GM21367 (cell line): ENCODE data around the gene COTL1.
"Not testable (repeated sequence)": the region's sequence is repeated elsewhere in the genome, so short reads cannot be mapped to it uniquely, and the experiment has no call there.

Source experiments
- ATAC-seq: cut with Tn5 transposase; IDR thresholded peaks from one replicate; pipeline ENCODE4 v1.9.1; 2021; ENCODE audit not compliant: unreplicated experiment

The COTL1 gene

DNA sequence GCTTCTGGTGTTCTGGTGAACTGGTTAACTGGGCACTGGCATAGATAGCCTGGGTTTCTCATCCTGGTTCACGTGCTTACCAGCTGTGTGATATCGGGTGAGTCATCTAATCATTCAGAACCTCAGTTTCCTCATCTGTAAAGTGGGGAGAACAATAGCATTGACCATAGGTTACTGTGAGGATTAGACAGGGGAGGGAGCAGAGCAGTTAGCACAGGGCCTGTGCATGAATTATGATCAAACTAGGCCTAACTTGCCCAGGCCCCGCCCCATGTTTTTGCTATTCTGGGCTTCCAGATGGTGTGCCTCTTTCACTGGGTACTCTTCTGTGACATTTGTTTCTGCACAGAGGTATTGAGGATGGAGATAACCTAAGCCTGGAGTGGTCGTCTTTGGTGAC, 25.8 kb upstream of the COTL1 start:
- no peak for ATAC-seq

GRCh38 chr16:84643180-84643583, 25.3 kb upstream of the COTL1 start:
- ATAC-seq, result no peak

DNA sequence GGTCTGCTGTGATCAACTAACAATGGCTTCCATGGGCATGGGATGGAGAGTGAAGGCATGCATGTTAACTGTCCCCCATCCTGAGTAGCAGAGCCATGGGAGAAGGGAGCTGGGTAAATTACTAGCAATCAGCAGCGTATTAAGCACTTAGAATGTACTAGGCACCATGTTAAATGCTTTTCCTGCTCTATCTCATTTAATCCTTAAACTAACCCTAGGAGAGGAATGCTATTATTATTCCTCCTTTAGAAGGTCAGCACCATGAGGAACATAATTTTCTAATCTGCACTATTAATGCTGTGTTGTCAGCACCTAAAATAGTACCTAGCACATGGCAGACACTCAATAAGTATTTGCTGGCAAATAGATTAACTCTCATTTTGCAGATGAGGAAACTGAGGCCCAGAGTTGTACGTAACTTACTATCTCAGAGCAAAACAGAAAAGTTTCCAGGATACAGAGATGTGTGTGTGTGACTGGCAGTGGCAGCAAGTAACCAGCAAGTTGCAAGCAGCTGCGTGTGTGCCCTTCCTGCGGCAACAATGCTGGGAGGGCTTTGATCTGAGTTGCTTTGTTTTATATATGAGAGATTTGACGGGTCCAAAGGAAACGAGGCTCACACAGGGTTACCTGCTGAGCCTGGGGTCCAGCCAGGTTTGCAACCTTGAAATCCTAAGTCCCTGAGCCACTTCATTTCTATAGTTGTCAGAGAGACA, 23.9 kb upstream of the COTL1 start:
- ATAC-seq, result no peak

GRCh38 chr16:84640145-84640544, 22.3 kb upstream of the COTL1 start:
- no peak for ATAC-seq

DNA sequence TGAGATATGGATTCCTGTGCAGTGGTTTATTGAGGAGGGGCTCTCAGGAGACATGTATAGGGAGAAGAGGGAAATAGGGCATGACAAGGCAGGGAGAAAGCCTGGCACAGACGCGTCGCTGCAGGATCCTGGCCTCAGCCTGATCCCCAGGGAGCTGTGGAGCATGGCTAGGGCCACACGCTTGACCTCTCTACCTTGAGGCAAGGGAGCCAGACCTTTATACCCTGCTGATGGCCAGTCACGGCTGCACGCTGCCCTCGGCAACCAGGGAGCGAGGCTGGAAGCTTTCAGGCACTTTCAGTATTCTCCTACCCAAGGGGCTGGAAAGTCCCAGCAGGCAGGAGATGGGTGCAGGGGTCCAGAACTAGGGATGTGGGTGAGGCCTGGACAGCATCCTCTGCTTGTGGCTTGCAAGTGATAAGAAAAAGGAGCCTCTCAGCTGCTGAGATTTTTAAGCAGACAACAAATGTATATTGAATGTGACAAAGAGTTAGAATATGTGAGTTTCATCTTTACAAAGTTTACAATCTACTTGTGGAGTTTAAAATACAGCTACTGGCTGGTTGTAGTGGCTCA, 20.4 kb upstream of the COTL1 start:
- ATAC-seq, result no peak

GRCh38 chr16:84637709-84638108, 19.8 kb upstream of the COTL1 start:
- ATAC-seq, result no peak

DNA sequence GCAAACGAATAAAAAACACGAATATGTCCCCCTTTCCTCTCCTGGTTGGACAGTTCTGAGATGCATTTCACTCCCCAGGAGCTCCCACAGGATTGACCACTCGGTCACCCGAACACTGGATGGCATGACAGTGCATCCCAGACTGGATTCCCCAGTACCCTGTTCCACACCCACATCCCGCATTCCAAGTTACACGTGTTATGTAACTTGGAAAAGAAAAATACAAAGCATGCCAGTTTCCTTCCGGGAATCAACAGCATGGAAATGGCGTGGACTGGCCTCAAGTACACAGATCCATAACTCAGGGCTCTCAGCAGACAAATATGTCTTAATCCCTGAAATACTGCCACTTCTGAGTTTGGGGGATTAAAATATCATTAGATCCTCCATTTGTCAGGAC, 17.8 kb upstream of the COTL1 start:
- ATAC-seq, result no peak

- ATAC-seq, result no peak
Observed at GRCh38 chr16:84633622-84634021, 15.7 kb upstream of the COTL1 start.

- ATAC-seq, result not testable (repeated sequence)
Observed at GRCh38 chr16:84632862-84633261, 15.0 kb upstream of the COTL1 start.

DNA sequence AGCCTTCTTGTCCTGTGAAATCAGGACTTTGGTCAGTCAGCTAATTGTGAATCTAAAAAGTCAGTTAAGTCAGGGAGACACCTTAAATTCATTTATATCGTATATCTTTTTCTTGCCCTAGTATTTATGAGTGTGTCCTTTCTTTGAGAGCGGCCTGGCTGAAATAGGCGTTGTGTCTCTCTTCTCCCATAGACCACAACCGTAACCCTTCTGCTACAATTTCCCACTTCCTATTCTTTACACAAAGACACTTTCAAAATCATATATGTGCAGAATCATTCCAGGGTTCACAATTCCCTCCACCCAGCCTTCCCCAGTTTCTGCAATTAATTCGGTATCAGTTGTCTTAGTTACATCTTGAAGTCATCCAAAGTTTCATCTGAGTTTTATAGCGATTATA, 14.0 kb upstream of the COTL1 start:
- no peak for ATAC-seq

DNA sequence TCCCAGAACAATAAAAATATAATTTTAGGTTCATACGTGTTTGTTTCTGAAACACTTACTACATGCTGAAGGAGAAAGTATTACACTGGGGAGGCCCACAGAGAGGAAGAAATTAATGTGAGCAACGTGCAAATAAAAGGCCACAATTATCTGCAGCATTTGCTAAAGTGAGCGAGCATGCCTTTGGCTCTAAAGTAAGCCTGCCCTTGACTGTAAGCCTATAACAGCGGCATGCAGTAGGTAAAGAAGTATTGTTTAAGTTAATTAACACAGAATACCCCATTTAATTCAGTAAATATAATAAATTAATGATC, 13.2 kb upstream of the COTL1 start:
- no peak for ATAC-seq

DNA sequence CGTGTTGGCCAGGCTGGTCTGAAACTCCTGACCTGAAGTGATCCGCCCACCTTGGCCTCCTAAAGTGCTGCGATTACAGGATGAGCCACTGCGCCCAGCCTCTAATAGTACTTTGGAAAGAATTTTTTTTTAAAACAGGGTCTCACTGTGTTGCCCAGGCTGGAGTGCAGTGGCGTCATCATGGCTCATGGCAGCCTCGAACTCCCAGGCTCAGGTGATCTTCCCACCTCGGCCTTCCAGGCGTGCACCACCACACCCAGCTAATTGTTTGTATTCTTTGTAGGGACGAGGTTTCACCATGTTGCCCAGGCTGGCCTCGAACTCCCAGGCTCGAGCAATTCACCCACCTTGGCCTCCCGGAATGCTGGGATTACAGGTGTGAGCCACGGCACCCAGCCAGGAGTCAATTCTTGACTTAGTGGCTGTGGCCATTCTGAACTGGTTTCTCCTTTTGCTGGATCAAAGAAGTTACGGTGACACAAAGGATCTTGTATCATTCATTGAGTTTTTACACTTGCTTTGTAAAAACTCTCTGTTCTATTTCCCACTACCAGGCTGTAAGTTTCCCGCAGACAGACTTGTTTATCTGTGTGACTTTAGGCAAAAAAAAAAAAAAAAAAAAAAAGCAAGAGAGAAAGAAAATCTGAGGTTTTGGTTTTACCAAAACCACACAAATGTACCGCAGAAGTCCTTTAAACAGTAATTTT, 12.7 kb upstream of the COTL1 start:
- ATAC-seq, result no peak

- ATAC-seq, result no peak
Observed at GRCh38 chr16:84630009-84630408, 12.1 kb upstream of the COTL1 start.

GRCh38 chr16:84629580-84629979, 11.7 kb upstream of the COTL1 start:
- no peak for ATAC-seq

DNA sequence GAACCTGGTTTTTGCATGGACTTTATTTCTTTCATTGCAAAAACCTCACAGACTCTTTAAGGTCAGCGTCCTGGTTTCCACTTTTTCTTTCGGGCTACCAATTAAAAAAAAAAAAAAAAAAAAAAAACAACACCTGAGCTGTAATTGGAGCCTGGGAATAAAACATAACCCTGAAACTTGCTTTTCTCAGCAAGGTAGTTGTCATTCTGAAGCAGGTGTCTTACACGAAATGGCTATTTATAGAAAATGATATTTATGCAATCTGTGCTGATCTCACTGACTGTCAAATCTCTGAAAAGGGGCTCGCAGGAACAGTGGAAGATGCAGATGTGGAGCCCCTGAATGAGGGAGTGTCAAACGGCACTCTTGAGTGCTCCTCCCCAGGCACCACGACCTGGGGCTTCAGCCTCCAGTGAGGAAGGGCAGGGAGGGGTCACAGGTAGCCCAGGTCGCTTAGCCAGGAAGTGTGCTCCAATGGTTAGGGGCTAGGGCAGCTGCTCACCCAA, 10.4 kb upstream of the COTL1 start:
- ATAC-seq, result no peak

GRCh38 chr16:84625556-84625955, 7.7 kb upstream of the COTL1 start:
- ATAC-seq, result no peak

DNA sequence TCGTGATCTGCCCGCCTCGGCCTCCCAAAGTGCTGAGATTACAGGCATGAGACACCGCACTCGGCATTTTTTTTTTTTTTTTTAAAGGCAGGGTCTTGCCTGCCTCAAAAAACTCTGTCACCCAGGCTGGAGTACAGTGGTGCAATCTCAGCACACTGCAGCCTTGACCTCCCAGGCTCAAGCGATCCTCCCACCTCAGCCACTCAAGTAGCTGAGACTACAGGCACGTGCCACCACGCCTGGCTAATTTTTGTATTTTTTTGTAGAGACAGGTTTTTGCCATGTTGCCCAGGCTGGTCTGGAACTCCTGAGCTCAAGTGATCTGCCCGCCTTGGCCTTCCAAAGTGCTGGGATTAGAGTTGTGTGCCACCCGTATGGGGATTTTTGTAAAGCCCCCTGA, 3.0 kb upstream of the COTL1 start:
- ATAC-seq, result not testable (repeated sequence)

DNA sequence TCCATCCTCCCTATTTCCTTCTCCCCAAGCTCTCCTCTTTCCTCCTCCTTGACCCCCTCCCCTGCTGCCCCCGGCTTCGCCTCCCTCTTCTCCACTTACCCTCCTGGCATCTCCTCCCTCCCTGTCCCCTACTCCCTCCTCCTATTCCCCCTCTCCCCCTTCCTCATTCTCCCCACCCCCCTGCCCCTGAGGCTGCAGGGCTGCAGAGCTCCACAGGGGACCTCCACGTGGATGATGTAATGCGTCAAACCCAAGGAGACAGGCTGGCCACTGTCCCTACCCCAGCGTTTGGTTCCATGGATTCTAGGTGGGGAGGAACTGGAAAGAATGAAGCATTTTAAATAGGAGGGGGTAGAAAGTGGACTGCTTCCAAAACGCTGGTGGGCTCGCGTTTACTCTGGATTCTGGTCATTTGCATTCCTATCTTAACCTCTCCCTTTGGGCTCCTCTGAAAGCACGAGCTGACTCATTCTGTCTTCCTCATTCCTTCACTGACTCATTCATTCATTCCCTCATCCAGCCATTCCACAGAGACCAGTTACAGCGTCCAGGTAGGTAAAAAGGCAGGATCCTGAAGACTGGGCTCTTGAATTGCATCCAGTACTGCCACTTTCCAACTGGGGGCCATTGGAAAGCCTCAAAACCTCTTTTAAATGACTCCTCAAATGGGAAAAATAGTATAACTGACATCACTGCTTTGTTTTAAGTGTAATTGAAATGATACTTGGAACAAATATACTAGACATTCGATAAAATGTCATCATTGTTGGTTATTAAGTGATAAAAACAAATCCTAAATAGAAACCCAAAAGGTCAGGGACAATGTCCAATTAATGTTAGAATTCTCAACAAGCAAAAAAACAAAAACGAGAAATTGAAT, 943 bp upstream of the COTL1 start:
- ATAC-seq, result no peak

DNA sequence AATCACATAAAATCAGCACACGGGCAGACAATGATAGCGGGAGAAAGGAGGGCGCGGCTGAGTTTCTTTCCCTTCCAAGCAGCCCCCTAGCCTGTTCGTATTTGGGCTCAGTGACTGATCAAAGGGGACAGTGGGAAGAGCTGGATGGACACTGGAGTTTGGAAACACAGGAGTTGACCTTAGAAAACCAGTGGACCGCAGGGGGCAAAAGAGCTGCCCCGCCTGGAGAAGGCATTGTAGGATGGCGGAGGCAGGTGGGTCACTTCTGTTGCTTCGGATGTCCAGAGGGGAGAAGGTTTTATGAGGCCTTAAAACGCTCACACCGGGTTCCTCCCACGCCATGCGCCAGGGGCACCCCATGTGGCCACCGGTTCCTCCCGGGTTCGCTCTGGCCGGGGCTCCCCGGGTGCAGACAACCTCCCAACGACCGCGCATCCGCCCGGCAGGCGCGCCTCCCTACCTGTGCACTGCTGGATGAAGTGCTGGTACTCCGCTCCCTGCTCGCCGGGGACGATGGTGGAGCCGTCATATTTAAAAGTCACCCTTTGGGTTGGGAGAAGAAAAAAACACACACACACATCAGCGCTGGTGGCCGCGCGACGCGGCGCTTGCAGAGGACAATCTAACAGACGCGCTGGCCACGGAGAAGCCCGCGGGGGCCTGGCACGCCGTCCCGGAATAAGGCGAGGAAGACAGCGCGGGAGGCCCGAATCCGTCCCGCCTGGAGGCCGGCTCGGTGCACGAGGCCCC, 662 bp downstream of the COTL1 start:
- ATAC-seq, result no peak

DNA sequence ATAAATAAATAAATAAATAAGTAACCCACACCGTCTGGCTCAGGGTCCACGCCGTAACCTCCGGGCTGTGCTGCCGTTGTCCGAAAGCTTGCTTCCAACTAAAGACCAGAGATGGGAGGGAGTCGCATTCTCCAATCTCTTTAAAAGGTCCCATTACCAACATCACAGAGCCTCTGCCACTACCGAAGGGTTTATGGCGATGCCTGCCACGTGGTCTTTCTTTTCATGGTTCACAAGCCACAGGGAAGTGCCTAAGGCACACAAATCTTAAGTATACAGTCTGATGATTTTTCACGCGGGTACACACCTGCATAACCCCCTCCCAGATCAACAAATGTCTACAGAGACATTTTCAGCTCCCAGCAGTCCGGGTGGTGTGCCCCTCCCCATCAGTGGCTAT, 1.4 kb downstream of the COTL1 start:
- ATAC-seq, result no peak
